ENCODE measurements around the gene GRID2. TPM values are rescaled to one million over a fixed set of nuclear protein-coding genes. Genes with fewer than 3 reads are reported as not detected.

Gene GRID2
- total and polyA plus RNA-seq, 2 donors (not counting 1 experiment from before 2014, with no cell fraction given) = under 0.01 to 0.02 TPM

DNA sequence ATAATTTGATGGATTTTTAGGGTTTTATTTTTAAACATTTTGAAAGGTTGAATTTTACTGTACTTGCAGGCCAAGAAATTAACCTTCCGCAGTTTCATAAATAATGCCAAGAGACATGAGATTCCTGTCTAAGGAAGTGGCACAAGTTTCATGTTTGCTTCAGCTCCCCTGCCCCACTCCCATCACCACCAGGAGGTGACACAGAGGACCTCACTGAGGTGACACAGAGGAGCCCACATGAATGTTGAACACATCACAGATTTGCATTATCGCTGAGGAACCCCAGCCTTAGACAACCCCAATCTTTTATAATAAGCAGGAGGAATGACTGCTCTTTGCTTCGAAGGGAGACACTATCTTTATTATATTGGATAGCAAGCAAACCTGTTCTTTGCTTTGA, 1033.4 kb downstream of the GRID2 start:
- Histone ChIP-seq H3K27me3 (ENCODE audit: control insufficient read depth, insufficient read depth, low read length) (no peaks in the 10 kb centered on the region), H3K9ac (ENCODE audit: insufficient read depth, low read length) (no peak overlapping the region), H3K36me3 (ENCODE audit: control insufficient read depth, insufficient read depth, low read length) (no peaks in the 10 kb centered on the region), H3K4me2 (ENCODE audit: extremely low read depth, insufficient read depth, low read length) (no peak overlapping the region), H4K20me1 (ENCODE audit: control insufficient read depth, extremely low read depth, insufficient read depth, low read length) (no peaks in the 10 kb centered on the region), H2AFZ (ENCODE audit: low read length) (no peak overlapping the region), H3K4me1 (ENCODE audit: control insufficient read depth, extremely low read depth, insufficient read depth, low read length) (no peaks in the 10 kb centered on the region), H3K27ac (ENCODE audit: insufficient read depth, low read length) (no peak overlapping the region), H3K79me2 (ENCODE audit: control insufficient read depth, insufficient read depth, low read length) (no peaks in the 10 kb centered on the region), H3K4me3 (replicated peaks in 1 of 4; ENCODE audit: control extremely low read depth in 1 of 4, insufficient read depth in 1 of 4, low read depth in 3 of 4, low read length in 4 of 4) (no peak overlapping the region), H3K9me3 (ENCODE audit: control insufficient read depth, insufficient read depth, low read depth, low read length) (no peaks in the 10 kb centered on the region)
- TF ChIP-seq, protein P1, sequence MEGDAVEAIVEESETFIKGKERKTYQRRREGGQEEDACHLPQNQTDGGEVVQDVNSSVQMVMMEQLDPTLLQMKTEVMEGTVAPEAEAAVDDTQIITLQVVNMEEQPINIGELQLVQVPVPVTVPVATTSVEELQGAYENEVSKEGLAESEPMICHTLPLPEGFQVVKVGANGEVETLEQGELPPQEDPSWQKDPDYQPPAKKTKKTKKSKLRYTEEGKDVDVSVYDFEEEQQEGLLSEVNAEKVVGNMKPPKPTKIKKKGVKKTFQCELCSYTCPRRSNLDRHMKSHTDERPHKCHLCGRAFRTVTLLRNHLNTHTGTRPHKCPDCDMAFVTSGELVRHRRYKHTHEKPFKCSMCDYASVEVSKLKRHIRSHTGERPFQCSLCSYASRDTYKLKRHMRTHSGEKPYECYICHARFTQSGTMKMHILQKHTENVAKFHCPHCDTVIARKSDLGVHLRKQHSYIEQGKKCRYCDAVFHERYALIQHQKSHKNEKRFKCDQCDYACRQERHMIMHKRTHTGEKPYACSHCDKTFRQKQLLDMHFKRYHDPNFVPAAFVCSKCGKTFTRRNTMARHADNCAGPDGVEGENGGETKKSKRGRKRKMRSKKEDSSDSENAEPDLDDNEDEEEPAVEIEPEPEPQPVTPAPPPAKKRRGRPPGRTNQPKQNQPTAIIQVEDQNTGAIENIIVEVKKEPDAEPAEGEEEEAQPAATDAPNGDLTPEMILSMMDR (conservative IDR thresholded peaks at IDR 0.05 in 1 of 2, IDR thresholded peaks at IDR 0.05 in 1 of 2; ENCODE audit: low read depth in 1 of 2, low read length in 2 of 2) = no peak
- no peak for TF ChIP-seq EZH2 (IDR thresholded peaks at IDR 0.05; ENCODE audit: low read length, missing control alignments)
- no peak for DNase-seq (ENCODE audit: low read depth in 2 of 2)

DNA sequence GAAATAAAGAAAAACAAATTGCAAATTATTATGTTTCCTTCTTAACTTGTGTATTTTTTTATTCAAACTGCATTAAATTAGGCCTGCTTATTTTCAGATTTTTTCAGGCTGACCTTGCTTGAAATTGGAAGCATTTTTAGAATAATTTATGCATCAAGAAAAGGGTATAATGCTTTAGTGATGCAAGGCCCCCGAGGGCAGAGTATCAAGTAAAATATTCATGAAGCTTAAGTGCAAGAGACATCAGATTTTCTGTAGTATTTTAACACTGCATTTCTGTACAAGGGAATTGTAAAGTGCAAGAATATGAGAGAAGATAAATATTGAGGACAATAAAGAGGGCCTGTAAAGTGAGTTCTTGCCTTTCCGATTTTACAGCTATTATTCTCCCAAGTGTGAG, 1039.0 kb downstream of the GRID2 start:
- TF ChIP-seq, protein P1 (conservative IDR thresholded peaks at IDR 0.05 in 1 of 2, IDR thresholded peaks at IDR 0.05 in 1 of 2; ENCODE audit: low read depth in 1 of 2, low read length in 2 of 2) = no peak
- TF ChIP-seq EZH2 (IDR thresholded peaks at IDR 0.05; ENCODE audit: low read length, missing control alignments) = no peak
- Histone ChIP-seq H3K4me3 (replicated peaks in 1 of 4; ENCODE audit: control extremely low read depth in 1 of 4, insufficient read depth in 1 of 4, low read depth in 3 of 4, low read length in 4 of 4) (no peak overlapping the region), H2AFZ (ENCODE audit: low read length) (no peak overlapping the region), H3K4me2 (ENCODE audit: extremely low read depth, insufficient read depth, low read length) (no peak overlapping the region), H3K9me3 (ENCODE audit: control insufficient read depth, insufficient read depth, low read depth, low read length) (no peaks in the 10 kb centered on the region), H3K79me2 (ENCODE audit: control insufficient read depth, insufficient read depth, low read length) (no peaks in the 10 kb centered on the region), H3K27ac (ENCODE audit: insufficient read depth, low read length) (no peak overlapping the region), H3K27me3 (ENCODE audit: control insufficient read depth, insufficient read depth, low read length) (no peaks in the 10 kb centered on the region), H4K20me1 (ENCODE audit: control insufficient read depth, extremely low read depth, insufficient read depth, low read length) (no peaks in the 10 kb centered on the region), H3K4me1 (ENCODE audit: control insufficient read depth, extremely low read depth, insufficient read depth, low read length) (no peaks in the 10 kb centered on the region), H3K36me3 (ENCODE audit: control insufficient read depth, insufficient read depth, low read length) (no peaks in the 10 kb centered on the region), H3K9ac (ENCODE audit: insufficient read depth, low read length) (no peak overlapping the region)
- DNase-seq (ENCODE audit: low read depth in 2 of 2) = no peak

DNA sequence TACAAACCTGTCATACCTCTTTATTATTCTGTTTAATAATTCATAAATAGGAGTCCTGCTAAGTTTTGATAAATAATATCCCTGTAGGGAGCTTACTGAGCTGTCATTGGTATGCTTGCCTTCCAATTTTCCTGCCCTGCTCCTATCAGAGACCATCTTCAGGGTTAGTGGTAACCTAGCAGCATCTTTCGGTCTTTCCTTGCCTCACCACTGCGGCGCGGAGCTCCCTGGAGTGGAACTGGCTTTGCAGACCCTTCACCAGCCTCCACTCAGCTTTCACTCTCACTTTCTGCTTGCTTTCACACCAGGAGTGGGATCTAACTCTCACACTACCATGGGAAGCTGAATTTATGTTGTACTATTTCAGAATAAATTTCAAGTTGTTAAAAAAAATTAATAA, 1043.1 kb downstream of the GRID2 start:
- Histone ChIP-seq H3K9me3 (ENCODE audit: control insufficient read depth, insufficient read depth, low read depth, low read length) (no peaks in the 10 kb centered on the region), H4K20me1 (ENCODE audit: control insufficient read depth, extremely low read depth, insufficient read depth, low read length) (no peaks in the 10 kb centered on the region), H2AFZ (ENCODE audit: low read length) (no peak overlapping the region), H3K79me2 (ENCODE audit: control insufficient read depth, insufficient read depth, low read length) (no peaks in the 10 kb centered on the region), H3K27ac (ENCODE audit: insufficient read depth, low read length) (no peak overlapping the region), H3K36me3 (ENCODE audit: control insufficient read depth, insufficient read depth, low read length) (no peaks in the 10 kb centered on the region), H3K27me3 (ENCODE audit: control insufficient read depth, insufficient read depth, low read length) (no peaks in the 10 kb centered on the region), H3K4me2 (ENCODE audit: extremely low read depth, insufficient read depth, low read length) (no peak overlapping the region), H3K4me3 (replicated peaks in 1 of 4; ENCODE audit: control extremely low read depth in 1 of 4, insufficient read depth in 1 of 4, low read depth in 3 of 4, low read length in 4 of 4) (no peak overlapping the region), H3K9ac (ENCODE audit: insufficient read depth, low read length) (no peak overlapping the region), H3K4me1 (ENCODE audit: control insufficient read depth, extremely low read depth, insufficient read depth, low read length) (no peaks in the 10 kb centered on the region)
- no peak for DNase-seq (ENCODE audit: low read depth in 2 of 2)
- TF ChIP-seq, protein P1 (conservative IDR thresholded peaks at IDR 0.05 in 1 of 2, IDR thresholded peaks at IDR 0.05 in 1 of 2; ENCODE audit: low read depth in 1 of 2, low read length in 2 of 2) = no peak
- no peak for TF ChIP-seq EZH2 (IDR thresholded peaks at IDR 0.05; ENCODE audit: low read length, missing control alignments)

All from fibroblast of lung (primary cell).